Endothelial cell of umbilical vein (primary cell): Measurements from ENCODE around the gene DIPK1C.

Experiments used
- EZH2 ChIP-seq: IDR thresholded peaks from 2 replicates; pipeline ENCODE4 v1.6.1; 2012; ENCODE audit warnings: borderline replicate concordance, low read depth, mild to moderate bottlenecking, moderate library complexity, low read length, inconsistent platforms; ENCODE audit not compliant: severe bottlenecking
- JUN ChIP-seq: IDR thresholded peaks from 2 replicates; pipeline ENCODE4 v1.6.1; 2011; ENCODE audit warnings: borderline replicate concordance, low read depth; ENCODE audit not compliant: insufficient read length, insufficient read depth
- POLR2A ChIP-seq: IDR thresholded peaks from 2 replicates; pipeline ENCODE4 v1.6.1; 2012; ENCODE audit warnings: low read depth, mild to moderate bottlenecking, control low read depth, low read length
- TF ChIP-seq, protein P1 (sequence below): IDR thresholded peaks from 2 replicates; pipeline ENCODE4 v1.6.1; 2011; ENCODE audit not compliant: insufficient read depth, insufficient read length
- TF ChIP-seq, protein P2 (sequence below), 2 donors: IDR thresholded peaks; 1 replicate in 1 of 2; 2 replicates in 1 of 2; pipeline ENCODE4 v1.5.1; 2011; ENCODE audit warnings: low read length in 2 of 2, mild to moderate bottlenecking in 2 of 2, moderate library complexity in 2 of 2, control low read depth in 1 of 2, inconsistent platforms in 1 of 2, low read depth in 1 of 2; ENCODE audit not compliant: insufficient read depth in 1 of 2; ENCODE audit errors: extremely low read depth in 1 of 2

DNA sequence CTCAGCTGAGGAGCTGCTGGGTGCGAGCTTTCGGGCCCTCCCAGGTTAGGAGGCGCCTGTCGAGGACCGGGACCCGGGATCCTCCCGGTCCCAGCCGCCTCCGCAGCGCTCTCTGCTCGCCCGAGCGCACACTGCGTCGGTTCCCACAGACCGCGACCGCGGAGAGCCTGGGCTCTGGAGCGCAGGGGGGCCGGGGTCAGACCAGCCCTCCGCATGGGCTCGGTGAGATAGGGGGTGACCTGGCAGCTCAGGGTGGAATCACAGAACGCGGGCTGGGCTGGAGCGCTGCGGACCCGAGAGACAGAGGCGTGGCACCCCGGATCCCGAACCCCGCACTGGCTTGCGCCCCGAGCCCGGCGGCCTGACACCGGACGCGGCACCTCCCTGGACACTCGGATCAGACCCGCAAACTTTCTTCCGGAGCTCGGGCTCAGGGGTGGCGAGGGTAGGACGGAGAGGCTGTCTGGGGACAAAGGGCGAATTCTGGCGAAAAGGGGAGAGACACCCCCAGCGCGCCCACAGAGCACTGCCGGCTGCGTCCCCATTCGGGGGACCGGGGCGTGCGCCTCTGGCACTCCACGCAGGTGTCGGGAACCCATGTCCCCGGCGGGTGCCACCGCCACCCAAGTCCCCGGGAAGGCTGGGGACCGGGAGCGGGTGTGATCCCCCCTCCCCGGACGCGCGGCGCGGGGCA, 612 bp downstream of the DIPK1C start:
- TF ChIP-seq, protein P1, sequence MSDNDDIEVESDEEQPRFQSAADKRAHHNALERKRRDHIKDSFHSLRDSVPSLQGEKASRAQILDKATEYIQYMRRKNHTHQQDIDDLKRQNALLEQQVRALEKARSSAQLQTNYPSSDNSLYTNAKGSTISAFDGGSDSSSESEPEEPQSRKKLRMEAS, result no peak
- TF ChIP-seq JUN, result no peak
- TF ChIP-seq, protein P2, sequence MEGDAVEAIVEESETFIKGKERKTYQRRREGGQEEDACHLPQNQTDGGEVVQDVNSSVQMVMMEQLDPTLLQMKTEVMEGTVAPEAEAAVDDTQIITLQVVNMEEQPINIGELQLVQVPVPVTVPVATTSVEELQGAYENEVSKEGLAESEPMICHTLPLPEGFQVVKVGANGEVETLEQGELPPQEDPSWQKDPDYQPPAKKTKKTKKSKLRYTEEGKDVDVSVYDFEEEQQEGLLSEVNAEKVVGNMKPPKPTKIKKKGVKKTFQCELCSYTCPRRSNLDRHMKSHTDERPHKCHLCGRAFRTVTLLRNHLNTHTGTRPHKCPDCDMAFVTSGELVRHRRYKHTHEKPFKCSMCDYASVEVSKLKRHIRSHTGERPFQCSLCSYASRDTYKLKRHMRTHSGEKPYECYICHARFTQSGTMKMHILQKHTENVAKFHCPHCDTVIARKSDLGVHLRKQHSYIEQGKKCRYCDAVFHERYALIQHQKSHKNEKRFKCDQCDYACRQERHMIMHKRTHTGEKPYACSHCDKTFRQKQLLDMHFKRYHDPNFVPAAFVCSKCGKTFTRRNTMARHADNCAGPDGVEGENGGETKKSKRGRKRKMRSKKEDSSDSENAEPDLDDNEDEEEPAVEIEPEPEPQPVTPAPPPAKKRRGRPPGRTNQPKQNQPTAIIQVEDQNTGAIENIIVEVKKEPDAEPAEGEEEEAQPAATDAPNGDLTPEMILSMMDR (IDR thresholded peaks at IDR 0.05; ENCODE audit: extremely low read depth in 1 of 2, insufficient read depth in 1 of 2, low read depth in 1 of 2, low read length in 2 of 2), result no peak
- peak; percentile 58 for TF ChIP-seq EZH2
- no peak for TF ChIP-seq POLR2A
